HG03460 (cell line): Measurements from ENCODE around the gene ING5.
"Not testable (repeated sequence)": the region's sequence is repeated elsewhere in the genome, so short reads cannot be mapped to it uniquely, and the experiment has no call there.

ENCODE experiments used
- ATAC-seq: cut with Tn5 transposase; IDR thresholded peaks from one replicate; pipeline ENCODE4 v1.9.1; 2021; ENCODE audit not compliant: unreplicated experiment

The ING5 gene

GRCh38 chr2:241755777-241756176 is 53.9 kb downstream of the ING5 start:
- ATAC-seq = no peak

- ATAC-seq = no peak
Observed at GRCh38 chr2:241759067-241759807, 57.4 kb downstream of the ING5 start.

GRCh38 chr2:241759893-241760292 is 58.1 kb downstream of the ING5 start:
- ATAC-seq = not testable (repeated sequence)

GRCh38 chr2:241760301-241760771 is 58.5 kb downstream of the ING5 start:
- ATAC-seq = no peak

- no peak for ATAC-seq
Observed at GRCh38 chr2:241762321-241762932, 60.6 kb downstream of the ING5 start.

GRCh38 chr2:241762933-241763369 is 61.1 kb downstream of the ING5 start:
- no peak for ATAC-seq

- ATAC-seq = no peak
Observed at GRCh38 chr2:241763551-241764274, 61.9 kb downstream of the ING5 start.

GRCh38 chr2:241764275-241765241 is 62.7 kb downstream of the ING5 start:
- no peak for ATAC-seq

- no peak for ATAC-seq
Observed at GRCh38 chr2:241767464-241768250, 65.8 kb downstream of the ING5 start.

- no peak for ATAC-seq
Observed at GRCh38 chr2:241768251-241768711, 66.4 kb downstream of the ING5 start.

GRCh38 chr2:241768850-241769249 is 67.0 kb downstream of the ING5 start:
- no peak for ATAC-seq

GRCh38 chr2:241769819-241770184 is 68.0 kb downstream of the ING5 start:
- ATAC-seq = no peak

- ATAC-seq = no peak
Observed at GRCh38 chr2:241770185-241770935, 68.5 kb downstream of the ING5 start.

GRCh38 chr2:241770936-241771285 is 69.1 kb downstream of the ING5 start:
- ATAC-seq = no peak

GRCh38 chr2:241771286-241772062 is 69.6 kb downstream of the ING5 start:
- ATAC-seq = no peak

- ATAC-seq = no peak
Observed at GRCh38 chr2:241772063-241772499, 70.2 kb downstream of the ING5 start.

GRCh38 chr2:241773511-241774418 is 71.9 kb downstream of the ING5 start:
- ATAC-seq = no peak
